Measurements from ENCODE around the gene THAP11. TPM values are rescaled to one million over a fixed set of nuclear protein-coding genes. Genes with fewer than 3 reads are reported as not detected.
A peak's percentile ranks its signal among the peaks of the same experiment; 100 is the strongest.

The THAP11 gene
- polyA plus RNA-seq (2012; ENCODE audit: missing spikeins), result 14.4 TPM

DNA sequence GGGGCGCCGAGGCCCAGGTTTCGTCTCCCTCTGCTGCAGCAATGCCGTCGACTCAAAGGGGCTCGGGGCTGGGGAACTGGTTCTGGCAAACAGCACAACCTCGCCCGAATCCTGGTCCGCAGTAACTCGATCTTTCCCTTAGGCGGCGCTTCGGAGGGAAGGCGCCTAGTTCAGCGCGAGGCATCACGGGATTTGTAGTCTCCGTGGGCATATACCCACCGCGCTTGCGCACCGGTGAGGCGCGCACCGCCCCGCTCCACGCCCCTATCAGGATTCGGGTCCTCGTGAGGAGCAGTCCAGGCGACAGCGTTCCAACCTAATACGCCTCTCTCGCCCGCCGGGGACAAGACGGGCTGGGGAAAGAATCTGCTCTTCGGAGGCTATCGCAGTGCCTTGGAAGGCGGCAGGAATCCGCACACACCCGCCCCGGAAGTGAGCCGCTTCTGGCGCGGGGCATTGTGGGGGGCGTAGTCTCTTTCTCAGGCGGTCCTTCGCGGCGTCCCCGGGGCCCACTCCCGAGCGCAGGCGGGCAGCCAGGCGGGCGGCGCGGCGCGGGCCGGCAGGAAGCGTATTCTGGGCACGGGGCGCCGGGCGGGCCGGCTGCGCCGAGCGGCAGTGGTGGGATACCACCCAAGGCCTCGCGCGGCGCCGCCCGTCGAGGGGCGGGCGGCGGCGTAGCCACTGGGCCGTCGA is at the start of gene THAP11:
TSS of gene THAP11 (plus strand) at position 505 of the 693 bp plus-strand sequence. CDS start 235 bp downstream, outside the sequence.
- DNase-seq (ENCODE audit: insufficient read length), result peak; percentile 94
- peak; percentile 93 for FAIRE-seq
- TF ChIP-seq POLR2AphosphoS5 (IDR thresholded peaks at IDR 0.05; ENCODE audit: low read depth, low read length), result no peak
- TF ChIP-seq POLR2A (IDR thresholded peaks at IDR 0.05; ENCODE audit: low read depth, low read length), result no peak
- TF ChIP-seq TAF1 (IDR thresholded peaks at IDR 0.05; ENCODE audit: borderline replicate concordance, low read depth, low read length), result no peak

DNA sequence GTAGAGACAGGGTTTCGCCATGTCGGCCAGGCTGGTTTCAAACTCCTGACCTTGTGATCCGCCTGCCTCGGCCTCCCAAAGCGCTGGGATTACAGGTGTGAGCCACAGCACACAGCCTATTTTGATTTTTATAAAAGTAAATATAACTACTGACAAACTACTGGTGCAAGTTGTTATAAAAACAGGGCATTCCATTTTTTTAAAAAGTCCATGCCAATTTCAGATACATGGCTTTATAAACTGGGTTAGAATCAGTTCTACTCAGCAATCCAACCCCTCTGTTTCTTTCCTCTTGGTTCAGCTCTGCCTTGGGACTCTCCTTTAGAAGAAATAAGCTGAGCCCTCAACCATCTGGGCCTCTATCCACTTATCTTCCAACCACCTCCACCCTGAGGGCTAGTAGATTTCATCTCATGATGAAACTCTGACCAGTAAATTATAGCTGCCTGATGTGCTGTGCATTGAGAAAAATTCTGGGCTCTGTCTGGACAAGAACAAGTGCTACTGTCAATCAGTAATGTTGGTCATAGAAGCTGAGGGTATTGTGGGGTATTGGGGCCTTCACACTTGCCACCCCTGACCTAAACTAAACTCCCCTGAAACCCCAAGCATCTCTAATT is 45.9 kb upstream of the THAP11 start:
- DNase-seq (ENCODE audit: insufficient read length) (no peak), FAIRE-seq (no peak)
- TF ChIP-seq TAF1 (IDR thresholded peaks at IDR 0.05; ENCODE audit: borderline replicate concordance, low read depth, low read length) (no peak), POLR2AphosphoS5 (IDR thresholded peaks at IDR 0.05; ENCODE audit: low read depth, low read length) (no peak), POLR2A (IDR thresholded peaks at IDR 0.05; ENCODE audit: low read depth, low read length) (no peak)

DNA sequence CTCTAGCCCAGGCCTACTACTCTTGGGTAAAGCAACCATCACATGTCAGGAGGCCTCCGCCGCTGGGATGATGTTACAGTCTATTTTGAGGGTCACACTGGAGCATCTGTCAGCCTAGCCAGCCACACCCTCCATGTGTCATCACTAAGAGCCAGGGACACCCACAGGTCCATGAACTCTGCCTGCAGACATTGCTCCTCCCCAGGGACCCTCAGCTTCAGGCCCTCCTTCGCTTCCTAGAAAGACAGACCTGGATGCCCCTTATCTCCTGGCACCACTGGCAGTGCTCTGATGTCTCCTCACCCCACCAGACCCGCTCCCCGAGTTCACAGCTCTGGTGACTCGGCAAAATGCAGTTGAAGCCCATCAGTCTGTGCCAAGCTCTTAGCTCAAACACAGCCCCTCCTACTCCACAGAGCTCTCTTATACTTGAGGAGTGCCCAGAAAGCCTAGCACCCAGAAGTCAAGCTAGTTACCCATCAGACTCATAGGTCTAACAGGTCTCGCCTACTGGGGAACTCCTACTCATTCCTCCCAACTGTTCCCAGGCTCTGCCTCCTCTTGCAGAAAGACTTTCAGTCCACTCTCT is 41.7 kb upstream of the THAP11 start:
- FAIRE-seq, result no peak
- TF ChIP-seq POLR2AphosphoS5 (IDR thresholded peaks at IDR 0.05; ENCODE audit: low read depth, low read length) (no peak), TAF1 (IDR thresholded peaks at IDR 0.05; ENCODE audit: borderline replicate concordance, low read depth, low read length) (no peak), POLR2A (IDR thresholded peaks at IDR 0.05; ENCODE audit: low read depth, low read length) (no peak)
- no peak for DNase-seq (ENCODE audit: insufficient read length)

DNA sequence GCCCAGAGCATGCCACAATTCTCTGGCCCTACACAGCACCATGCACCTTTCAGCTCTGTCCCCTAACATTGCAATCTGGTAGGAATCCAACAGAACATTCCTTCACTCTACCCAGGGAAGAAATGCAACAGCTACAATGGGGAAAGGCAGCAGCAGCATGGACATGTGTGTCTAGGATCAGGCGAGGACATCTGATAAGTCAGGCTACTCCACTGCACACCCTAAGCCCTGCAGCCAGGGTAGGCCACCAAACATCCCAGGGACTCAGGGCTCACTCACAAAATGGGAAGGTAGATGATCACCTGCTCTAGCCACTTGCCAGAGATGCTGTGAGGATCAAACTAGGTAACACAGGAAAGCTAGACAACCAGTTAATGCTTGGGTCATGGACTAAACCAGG is 40.9 kb upstream of the THAP11 start:
- TF ChIP-seq POLR2A (IDR thresholded peaks at IDR 0.05; ENCODE audit: low read depth, low read length) (no peak), TAF1 (IDR thresholded peaks at IDR 0.05; ENCODE audit: borderline replicate concordance, low read depth, low read length) (no peak), POLR2AphosphoS5 (IDR thresholded peaks at IDR 0.05; ENCODE audit: low read depth, low read length) (no peak)
- no peak for DNase-seq (ENCODE audit: insufficient read length)
- FAIRE-seq, result no peak

DNA sequence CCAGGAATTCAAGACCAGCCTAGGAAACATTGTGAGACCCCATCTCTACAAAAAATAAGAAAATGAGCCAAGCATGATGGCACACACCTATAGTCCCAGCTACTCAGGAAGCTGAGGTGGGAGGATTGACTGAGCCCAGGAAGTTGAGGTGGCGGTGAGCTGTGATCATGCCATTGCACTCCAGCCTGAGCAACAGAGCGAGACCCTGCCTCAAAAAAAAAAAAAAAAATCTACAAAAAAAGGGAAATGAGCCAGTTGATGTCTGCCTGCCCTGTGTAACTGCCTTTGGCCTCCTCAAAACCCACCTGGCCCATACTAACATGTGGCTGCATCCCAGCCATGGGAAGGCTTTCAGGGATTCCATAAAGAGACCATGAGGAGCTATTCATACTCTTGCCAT is 40.2 kb upstream of the THAP11 start:
- TF ChIP-seq POLR2A (IDR thresholded peaks at IDR 0.05; ENCODE audit: low read depth, low read length) (no peak), POLR2AphosphoS5 (IDR thresholded peaks at IDR 0.05; ENCODE audit: low read depth, low read length) (no peak), TAF1 (IDR thresholded peaks at IDR 0.05; ENCODE audit: borderline replicate concordance, low read depth, low read length) (no peak)
- DNase-seq (ENCODE audit: insufficient read length) (no peak), FAIRE-seq (peak; percentile 30)

DNA sequence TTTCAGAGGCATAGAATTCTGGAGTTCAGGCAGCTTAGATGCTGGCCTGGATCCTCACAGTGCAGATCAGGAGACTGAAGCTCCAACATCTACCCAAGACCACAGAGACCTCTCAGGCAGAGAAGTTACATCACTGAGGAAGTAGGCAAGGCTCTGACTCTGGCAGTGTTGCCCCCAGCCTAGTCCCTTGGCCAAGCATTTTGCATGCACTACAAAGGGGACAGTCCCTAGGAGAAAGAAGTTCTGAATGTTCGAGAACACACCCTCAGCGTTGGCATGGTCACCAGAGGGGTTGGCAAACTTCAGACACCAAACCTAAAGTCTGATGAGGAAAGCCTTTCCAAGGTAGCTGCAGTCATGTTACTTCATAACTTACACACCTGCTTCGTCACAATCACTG is 38.2 kb upstream of the THAP11 start:
- no peak for TF ChIP-seq TAF1 (IDR thresholded peaks at IDR 0.05; ENCODE audit: borderline replicate concordance, low read depth, low read length)
- DNase-seq (ENCODE audit: insufficient read length) (no peak), FAIRE-seq (no peak)

DNA sequence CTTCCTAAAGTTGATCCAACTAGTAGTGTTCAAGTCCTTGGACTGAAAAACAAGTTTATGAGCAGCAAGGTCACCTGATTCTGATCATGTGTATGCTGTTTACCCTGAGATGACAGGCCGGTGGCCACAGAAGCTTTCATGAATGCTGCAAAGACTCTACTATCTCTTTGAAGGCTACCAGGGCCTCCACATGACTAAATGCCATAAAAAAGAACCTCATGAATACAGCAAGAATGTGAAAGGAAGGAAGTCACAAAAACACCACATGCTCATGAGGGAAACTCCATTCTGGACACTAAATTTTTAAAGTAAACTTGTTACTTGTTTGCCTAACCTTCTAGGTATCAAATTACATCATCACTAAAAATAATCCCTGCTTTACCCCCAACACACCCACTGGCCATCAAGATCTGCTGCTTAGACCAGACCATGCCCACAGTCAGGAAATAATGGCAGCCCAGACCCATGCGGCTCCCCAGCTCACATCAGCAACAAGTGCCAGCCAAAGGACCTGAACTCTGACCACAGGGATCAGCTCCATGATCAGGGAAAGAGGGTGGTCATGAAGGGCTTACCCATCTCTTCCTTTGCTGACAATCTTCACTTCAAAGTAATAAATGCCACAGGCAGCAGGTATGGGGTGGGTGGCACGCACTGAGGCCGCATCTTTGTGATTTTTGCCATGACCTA is 37.1 kb upstream of the THAP11 start:
- DNase-seq (ENCODE audit: insufficient read length), result no peak
- peak; percentile 38 for FAIRE-seq
- no peak for TF ChIP-seq TAF1 (IDR thresholded peaks at IDR 0.05; ENCODE audit: borderline replicate concordance, low read depth, low read length)
- no peak for TF ChIP-seq POLR2AphosphoS5 (IDR thresholded peaks at IDR 0.05; ENCODE audit: low read depth, low read length)
- TF ChIP-seq POLR2A (IDR thresholded peaks at IDR 0.05; ENCODE audit: low read depth, low read length), result no peak

DNA sequence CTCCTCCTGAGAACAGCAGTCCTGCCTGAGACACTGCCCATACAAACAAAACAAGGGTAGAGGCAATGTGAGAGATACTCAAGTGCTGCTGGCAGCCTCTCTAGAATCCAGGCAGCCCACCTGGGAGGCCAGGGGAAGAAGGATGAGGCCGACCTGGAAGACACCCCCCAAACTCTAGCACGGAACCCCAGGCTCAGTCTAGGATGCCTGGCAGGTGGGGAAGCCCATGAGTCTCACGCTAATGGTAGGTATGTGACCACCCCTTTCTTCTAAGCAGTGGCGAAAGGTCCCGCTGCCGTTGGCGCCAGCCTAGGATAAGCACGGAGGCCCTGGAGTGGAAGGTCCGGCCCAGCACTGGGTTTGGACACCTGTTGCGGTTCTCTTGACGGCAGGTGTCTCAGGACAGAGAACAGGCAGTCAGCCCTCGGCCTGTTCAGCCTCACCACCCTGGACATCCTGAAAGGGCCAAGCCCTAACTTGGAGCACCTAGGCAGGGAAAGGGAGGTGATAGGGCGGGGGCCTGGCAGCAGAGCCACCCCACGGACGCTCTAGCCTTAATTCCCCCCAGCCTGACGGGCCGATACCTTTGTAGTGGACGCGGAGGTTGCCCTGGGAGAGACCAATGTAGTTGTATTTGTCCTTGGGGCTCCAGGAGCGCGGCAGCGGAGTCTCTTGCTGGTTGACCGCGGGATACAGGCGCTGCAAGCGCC is 36.2 kb upstream of the THAP11 start:
- DNase-seq (ENCODE audit: insufficient read length), result no peak
- FAIRE-seq, result no peak
- TF ChIP-seq TAF1 (IDR thresholded peaks at IDR 0.05; ENCODE audit: borderline replicate concordance, low read depth, low read length) (no peak), POLR2AphosphoS5 (IDR thresholded peaks at IDR 0.05; ENCODE audit: low read depth, low read length) (no peak), POLR2A (IDR thresholded peaks at IDR 0.05; ENCODE audit: low read depth, low read length) (no peak)

DNA sequence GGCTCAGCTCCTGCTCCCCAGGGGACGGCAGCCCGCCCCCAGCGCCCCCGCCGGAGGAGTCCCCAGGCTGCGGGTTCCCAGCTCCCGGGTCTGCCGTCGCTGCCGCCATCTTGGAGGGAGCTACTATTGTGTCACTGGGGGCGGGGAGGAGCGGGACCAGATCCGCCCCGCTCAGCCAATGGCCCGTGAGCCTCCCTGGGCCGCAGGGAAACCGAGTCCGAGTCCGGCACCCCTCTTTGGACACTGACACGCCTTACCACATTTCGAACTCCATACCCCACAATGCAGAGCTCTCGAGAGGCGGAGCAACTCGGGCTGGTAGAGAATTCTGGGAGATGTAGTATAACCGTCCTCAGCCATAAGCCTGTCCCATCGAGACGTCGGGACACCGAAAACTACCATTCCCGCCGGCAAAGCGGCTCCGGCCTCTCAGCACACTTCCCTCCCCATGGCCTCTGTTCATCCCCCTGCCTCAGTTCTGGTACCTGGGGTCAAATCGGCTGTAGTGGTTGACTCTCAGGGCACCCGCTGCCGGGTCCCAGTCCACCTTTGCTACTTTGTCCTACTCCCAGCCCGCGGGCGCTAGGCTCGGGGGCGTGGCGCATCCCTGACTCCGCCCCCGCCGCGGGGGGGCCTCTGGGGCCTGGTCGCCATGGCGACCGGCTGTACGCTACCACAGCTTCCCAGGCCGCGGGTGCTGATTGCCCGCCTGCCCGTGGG is 35.5 kb upstream of the THAP11 start, which contains the start of the genes RANBP10 and TSNAXIP1:
TSS of gene RANBP10 (minus strand) at position 133 of the 720 bp plus-strand sequence. CDS start at position 109, 24 bp downstream.
TSS of gene TSNAXIP1 (plus strand) at position 462 of the 720 bp plus-strand sequence. CDS start 261 bp downstream, outside the sequence.
- DNase-seq (ENCODE audit: insufficient read length) (peak; percentile 89), FAIRE-seq (peak; percentile 97)
- peak; percentile 65 for TF ChIP-seq POLR2AphosphoS5 (IDR thresholded peaks at IDR 0.05; ENCODE audit: low read depth, low read length)
- peak; percentile 84; the same call in 1 of the 2 replicates for TF ChIP-seq POLR2A (IDR thresholded peaks at IDR 0.05; ENCODE audit: low read depth, low read length)
- TF ChIP-seq TAF1 (IDR thresholded peaks at IDR 0.05; ENCODE audit: borderline replicate concordance, low read depth, low read length), result peak; percentile 99

DNA sequence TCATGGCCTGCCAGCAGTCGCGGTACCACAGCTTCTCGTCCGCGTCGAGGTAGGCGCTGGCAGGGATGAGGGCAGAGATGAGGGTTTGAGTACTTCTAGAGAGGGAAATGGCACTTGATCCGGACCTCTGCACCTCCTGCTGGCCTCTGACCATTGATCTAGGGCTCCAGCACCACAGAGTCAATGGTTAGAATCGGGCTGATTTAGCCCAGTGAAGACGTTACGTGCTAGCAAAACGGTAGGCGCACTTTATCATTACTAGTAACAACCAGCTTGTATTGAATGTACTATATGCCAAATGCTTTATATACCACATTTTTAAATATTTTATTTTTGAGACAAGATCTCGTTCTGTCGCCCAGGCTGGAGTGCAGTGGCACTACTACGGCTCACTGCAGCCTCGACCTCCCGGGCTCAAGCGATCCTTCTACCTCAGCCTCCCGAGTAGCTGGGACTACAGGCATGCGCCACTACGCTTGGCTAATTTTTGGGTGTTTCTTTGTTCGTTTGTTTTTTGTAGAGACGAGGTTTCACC is 34.9 kb upstream of the THAP11 start:
- FAIRE-seq, result no peak
- TF ChIP-seq POLR2A (IDR thresholded peaks at IDR 0.05; ENCODE audit: low read depth, low read length), result no peak
- TF ChIP-seq TAF1 (IDR thresholded peaks at IDR 0.05; ENCODE audit: borderline replicate concordance, low read depth, low read length), result no peak
- TF ChIP-seq POLR2AphosphoS5 (IDR thresholded peaks at IDR 0.05; ENCODE audit: low read depth, low read length), result no peak
- DNase-seq (ENCODE audit: insufficient read length), result no peak
